Right kidney (tissue), 9 donors: Measurements from ENCODE around the gene TUBB6.

Experiments
- DNase-seq: peaks from one replicate; pipeline ENCODE4 v3.0.0-alpha.2; 2016
- long read RNA-seq, 8 donors: transcript quantifications; one replicate each; lab custom pipeline, GENCODE V29; 2026

TUBB6 gene
- long read RNA-seq, donor 1, transcript TUBB6-201 (4 exons, 2,064 nt): major isoform, 33 of 73 reads
- long read RNA-seq, donor 1, transcript TUBB6-202 (3 exons, 2,163 nt): minor isoform, 6 of 73 reads
- long read RNA-seq, donor 1, transcript TUBB6-213 (4 exons, 1,017 nt): minor isoform, 15 of 73 reads
- long read RNA-seq, donor 1, partial matches to known transcripts: 19 of 73 reads
- long read RNA-seq, donor 1, other reads (novel, unspliced or antisense): 0 of 73 reads
- long read RNA-seq, donor 2, transcript TUBB6-201 (4 exons, 2,064 nt): major isoform, 10 of 24 reads
- long read RNA-seq, donor 2, partial matches to known transcripts: 10 of 24 reads
- long read RNA-seq, donor 2, other reads (novel, unspliced or antisense): 0 of 24 reads
- long read RNA-seq, donor 3, partial matches to known transcripts: 7 of 19 reads
- long read RNA-seq, donor 3, other reads (novel, unspliced or antisense): 5 of 19 reads
- long read RNA-seq, donor 4, transcript TUBB6-201 (4 exons, 2,064 nt): major isoform, 13 of 17 reads
- long read RNA-seq, donor 4, partial matches to known transcripts: 0 of 17 reads
- long read RNA-seq, donor 4, other reads (novel, unspliced or antisense): 0 of 17 reads
- long read RNA-seq, donor 5, transcript TUBB6-201 (4 exons, 2,064 nt): major isoform, 20 of 62 reads
- long read RNA-seq, donor 5, transcript TUBB6-213 (4 exons, 1,017 nt): minor isoform, 10 of 62 reads
- long read RNA-seq, donor 5, partial matches to known transcripts: 11 of 62 reads
- long read RNA-seq, donor 5, other reads (novel, unspliced or antisense): 16 of 62 reads
- long read RNA-seq, donor 6, transcript TUBB6-201 (4 exons, 2,064 nt): major isoform, 19 of 62 reads
- long read RNA-seq, donor 6, transcript TUBB6-213 (4 exons, 1,017 nt): minor isoform, 5 of 62 reads
- long read RNA-seq, donor 6, partial matches to known transcripts: 25 of 62 reads
- long read RNA-seq, donor 6, other reads (novel, unspliced or antisense): 10 of 62 reads
- long read RNA-seq, donor 7: 0 reads
- long read RNA-seq, donor 8, transcript TUBB6-213 (4 exons, 1,017 nt): minor isoform, 5 of 25 reads
- long read RNA-seq, donor 8, transcript TUBB6-201 (4 exons, 2,064 nt): major isoform, 17 of 25 reads
- long read RNA-seq, donor 8, partial matches to known transcripts: 0 of 25 reads
- long read RNA-seq, donor 8, other reads (novel, unspliced or antisense): 0 of 25 reads

- DNase-seq: peak; percentile 73
Observed at GRCh38 chr18:12307701-12308385, at the start of gene TUBB6. Gene TUBB6, plus strand, starts transcription at chr18:12308241. Its CDS starts 52 bp downstream, at chr18:12308293.

GRCh38 chr18:12258719-12259705 is 49.0 kb upstream of the TUBB6 start:
- peak; percentile 41 for DNase-seq

GRCh38 chr18:12262748-12263147 is 45.3 kb upstream of the TUBB6 start:
- no peak for DNase-seq

- no peak for DNase-seq
Observed at GRCh38 chr18:12264864-12265263, 43.2 kb upstream of the TUBB6 start.

GRCh38 chr18:12271376-12272235 is 36.4 kb upstream of the TUBB6 start:
- peak; percentile 99 for DNase-seq

GRCh38 chr18:12274793-12275192 is 33.2 kb upstream of the TUBB6 start:
- no peak for DNase-seq

GRCh38 chr18:12276736-12277554 is 31.1 kb upstream of the TUBB6 start:
- no peak for DNase-seq

GRCh38 chr18:12278215-12278671 is 29.8 kb upstream of the TUBB6 start:
- no peak for DNase-seq

GRCh38 chr18:12278741-12279682 is 29.0 kb upstream of the TUBB6 start:
- DNase-seq: peak; percentile 83

- no peak for DNase-seq
Observed at GRCh38 chr18:12279781-12280531, 28.1 kb upstream of the TUBB6 start.

- DNase-seq: no peak
Observed at GRCh38 chr18:12281861-12282260, 26.2 kb upstream of the TUBB6 start.

GRCh38 chr18:12282442-12283039 is 25.5 kb upstream of the TUBB6 start:
- DNase-seq: no peak

GRCh38 chr18:12283256-12283655 is 24.8 kb upstream of the TUBB6 start:
- no peak for DNase-seq

GRCh38 chr18:12283666-12284065 is 24.4 kb upstream of the TUBB6 start:
- no peak for DNase-seq

- peak; percentile 69 for DNase-seq
Observed at GRCh38 chr18:12287131-12287681, 20.8 kb upstream of the TUBB6 start.
